ENCODE measurements around the gene ST3GAL3. TPM values are rescaled to one million over a fixed set of nuclear protein-coding genes. Genes with fewer than 3 reads are reported as not detected.

Gene ST3GAL3
- total RNA-seq, 6 experiments from 2014 or later, result 6.4 to 14.2 (median 12.0) TPM

DNA sequence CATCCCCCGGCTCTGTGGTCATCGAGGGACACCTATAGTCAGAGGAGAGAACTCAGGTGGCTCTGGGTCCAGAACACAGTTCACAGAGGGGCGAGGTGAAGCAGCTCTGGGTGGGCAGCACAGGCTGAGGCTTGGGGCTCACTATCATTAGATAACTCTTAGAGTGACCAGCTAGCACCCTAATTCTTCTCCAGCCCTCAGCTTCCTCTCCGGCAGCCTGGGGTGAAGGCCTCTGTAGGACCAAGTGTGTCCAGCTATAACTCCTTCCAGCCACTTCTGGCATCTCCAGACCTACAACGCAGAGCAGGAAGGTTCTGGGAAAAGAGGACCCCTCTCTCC lies 227.6 kb downstream of the ST3GAL3 start:
- H3K27ac ChIP-seq, result no peak overlapping the region
- DNase-seq, result no peak
- H3K9me3 ChIP-seq, result no peaks in the 10 kb centered on the region
- no peak for ATAC-seq
- peaks cover 0 to 19% (median 3%) of the 10 kb centered on the region in 4 donors for H3K4me1 ChIP-seq
- no peak overlapping the region for H3K4me3 ChIP-seq
- H3K36me3 ChIP-seq, result no peaks in the 10 kb centered on the region
- 33% methylated on average over 3 of the region's 5 CpGs for WGBS (ENCODE audit: insufficient coverage, low coverage, low lambda C conversion rate, missing lambda C conversion rate)
- TF ChIP-seq, protein P1, sequence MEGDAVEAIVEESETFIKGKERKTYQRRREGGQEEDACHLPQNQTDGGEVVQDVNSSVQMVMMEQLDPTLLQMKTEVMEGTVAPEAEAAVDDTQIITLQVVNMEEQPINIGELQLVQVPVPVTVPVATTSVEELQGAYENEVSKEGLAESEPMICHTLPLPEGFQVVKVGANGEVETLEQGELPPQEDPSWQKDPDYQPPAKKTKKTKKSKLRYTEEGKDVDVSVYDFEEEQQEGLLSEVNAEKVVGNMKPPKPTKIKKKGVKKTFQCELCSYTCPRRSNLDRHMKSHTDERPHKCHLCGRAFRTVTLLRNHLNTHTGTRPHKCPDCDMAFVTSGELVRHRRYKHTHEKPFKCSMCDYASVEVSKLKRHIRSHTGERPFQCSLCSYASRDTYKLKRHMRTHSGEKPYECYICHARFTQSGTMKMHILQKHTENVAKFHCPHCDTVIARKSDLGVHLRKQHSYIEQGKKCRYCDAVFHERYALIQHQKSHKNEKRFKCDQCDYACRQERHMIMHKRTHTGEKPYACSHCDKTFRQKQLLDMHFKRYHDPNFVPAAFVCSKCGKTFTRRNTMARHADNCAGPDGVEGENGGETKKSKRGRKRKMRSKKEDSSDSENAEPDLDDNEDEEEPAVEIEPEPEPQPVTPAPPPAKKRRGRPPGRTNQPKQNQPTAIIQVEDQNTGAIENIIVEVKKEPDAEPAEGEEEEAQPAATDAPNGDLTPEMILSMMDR (IDR thresholded peaks at IDR 0.05), result peak in 1 of 4 donors; percentile 2
- TF ChIP-seq POLR2A (IDR thresholded peaks at IDR 0.05), result no peak
- no peaks in the 10 kb centered on the region for H3K27me3 ChIP-seq
- intact Hi-C loops (cut with DNase I), result loop anchor here (5.0 to 10.0 kb wide), 2 partner anchors 170 to 173 kb away; no protein-coding TSS in a partner anchor

DNA sequence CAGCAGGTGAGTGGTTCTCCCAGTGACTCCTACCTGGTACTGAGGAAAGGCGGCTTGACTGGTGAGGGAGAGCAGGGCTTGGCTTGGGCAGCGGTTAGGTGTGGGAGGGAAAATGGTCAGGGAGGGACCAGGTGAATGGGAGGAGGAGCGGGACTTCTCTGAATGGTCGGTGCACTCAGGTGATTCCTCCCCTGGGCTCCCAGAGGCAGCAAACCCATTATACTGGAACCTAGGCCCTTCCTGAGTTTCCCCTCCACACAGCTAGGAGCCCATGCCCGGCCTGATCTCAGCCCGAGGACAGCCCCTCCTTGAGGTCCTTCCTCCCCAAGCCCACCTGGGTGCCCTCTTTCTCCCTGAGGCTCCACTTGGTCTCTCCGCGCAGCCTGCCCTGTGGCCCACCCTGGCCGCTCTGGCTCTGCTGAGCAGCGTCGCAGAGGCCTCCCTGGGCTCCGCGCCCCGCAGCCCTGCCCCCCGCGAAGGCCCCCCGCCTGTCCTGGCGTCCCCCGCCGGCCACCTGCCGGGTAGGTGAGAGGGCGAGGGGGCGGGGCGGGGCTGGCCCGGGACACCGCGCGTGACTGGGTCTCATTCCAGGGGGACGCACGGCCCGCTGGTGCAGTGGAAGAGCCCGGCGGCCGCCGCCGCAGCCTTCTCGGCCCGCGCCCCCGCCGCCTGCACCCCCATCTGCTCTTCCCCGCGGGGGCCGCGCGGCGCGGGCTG lies 228.5 kb downstream of the ST3GAL3 start:
- no peak for TF ChIP-seq POLR2A (IDR thresholded peaks at IDR 0.05)
- TF ChIP-seq, protein P1 (IDR thresholded peaks at IDR 0.05), result no peak
- peaks cover 0 to 19% (median 3%) of the 10 kb centered on the region in 4 donors for H3K4me1 ChIP-seq
- H3K4me3 ChIP-seq, result peak overlapping the region in 1 of 3 donors; percentile 50
- H3K36me3 ChIP-seq, result no peaks in the 10 kb centered on the region
- ATAC-seq (no peak), DNase-seq (no peak)
- H3K9me3 ChIP-seq, result no peaks in the 10 kb centered on the region
- no CpG with 5 or more reads among the region's 48 CpGs for WGBS (ENCODE audit: insufficient coverage, low coverage, low lambda C conversion rate, missing lambda C conversion rate)
- intact Hi-C loops (cut with DNase I), result loop anchor here in 1 of 2 donors (10.0 kb wide), 1 partner anchor 171 kb away; no protein-coding TSS in a partner anchor
- H3K27me3 ChIP-seq, result no peaks in the 10 kb centered on the region
- H3K27ac ChIP-seq, result no peak overlapping the region

DNA sequence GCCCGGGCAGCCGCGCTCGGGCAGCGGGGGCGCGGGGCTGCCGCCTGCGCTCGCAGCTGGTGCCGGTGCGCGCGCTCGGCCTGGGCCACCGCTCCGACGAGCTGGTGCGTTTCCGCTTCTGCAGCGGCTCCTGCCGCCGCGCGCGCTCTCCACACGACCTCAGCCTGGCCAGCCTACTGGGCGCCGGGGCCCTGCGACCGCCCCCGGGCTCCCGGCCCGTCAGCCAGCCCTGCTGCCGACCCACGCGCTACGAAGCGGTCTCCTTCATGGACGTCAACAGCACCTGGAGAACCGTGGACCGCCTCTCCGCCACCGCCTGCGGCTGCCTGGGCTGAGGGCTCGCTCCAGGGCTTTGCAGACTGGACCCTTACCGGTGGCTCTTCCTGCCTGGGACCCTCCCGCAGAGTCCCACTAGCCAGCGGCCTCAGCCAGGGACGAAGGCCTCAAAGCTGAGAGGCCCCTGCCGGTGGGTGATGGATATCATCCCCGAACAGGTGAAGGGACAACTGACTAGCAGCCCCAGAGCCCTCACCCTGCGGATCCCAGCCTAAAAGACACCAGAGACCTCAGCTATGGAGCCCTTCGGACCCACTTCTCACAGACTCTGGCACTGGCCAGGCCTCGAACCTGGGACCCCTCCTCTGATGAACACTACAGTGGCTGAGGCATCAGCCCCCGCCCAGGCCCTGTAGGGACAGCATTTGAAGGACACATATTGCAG lies 229.3 kb downstream of the ST3GAL3 start:
- Histone ChIP-seq H3K36me3 (no peaks in the 10 kb centered on the region), H3K27ac (no peak overlapping the region), H3K27me3 (no peaks in the 10 kb centered on the region), H3K4me1 (peaks cover 0 to 19% (median 3%) of the 10 kb centered on the region in 4 donors), H3K4me3 (peak overlapping the region; percentile 20 to 50 (median 25)), H3K9me3 (no peaks in the 10 kb centered on the region)
- ATAC-seq (peak; percentile 43 to 57 (median 50)), DNase-seq (peak in 1 of 3 donors; percentile 54)
- TF ChIP-seq, protein P1 (IDR thresholded peaks at IDR 0.05), result peak in 2 of 4 donors; percentile 16 to 21
- no peak for TF ChIP-seq POLR2A (IDR thresholded peaks at IDR 0.05)
- WGBS (ENCODE audit: insufficient coverage, low coverage, low lambda C conversion rate, missing lambda C conversion rate), result 50% methylated on average over 2 of the region's 56 CpGs
- intact Hi-C loops (cut with DNase I), result loop anchor here in 1 of 2 donors (10.0 kb wide), 1 partner anchor 172 kb away; no protein-coding TSS in a partner anchor

DNA sequence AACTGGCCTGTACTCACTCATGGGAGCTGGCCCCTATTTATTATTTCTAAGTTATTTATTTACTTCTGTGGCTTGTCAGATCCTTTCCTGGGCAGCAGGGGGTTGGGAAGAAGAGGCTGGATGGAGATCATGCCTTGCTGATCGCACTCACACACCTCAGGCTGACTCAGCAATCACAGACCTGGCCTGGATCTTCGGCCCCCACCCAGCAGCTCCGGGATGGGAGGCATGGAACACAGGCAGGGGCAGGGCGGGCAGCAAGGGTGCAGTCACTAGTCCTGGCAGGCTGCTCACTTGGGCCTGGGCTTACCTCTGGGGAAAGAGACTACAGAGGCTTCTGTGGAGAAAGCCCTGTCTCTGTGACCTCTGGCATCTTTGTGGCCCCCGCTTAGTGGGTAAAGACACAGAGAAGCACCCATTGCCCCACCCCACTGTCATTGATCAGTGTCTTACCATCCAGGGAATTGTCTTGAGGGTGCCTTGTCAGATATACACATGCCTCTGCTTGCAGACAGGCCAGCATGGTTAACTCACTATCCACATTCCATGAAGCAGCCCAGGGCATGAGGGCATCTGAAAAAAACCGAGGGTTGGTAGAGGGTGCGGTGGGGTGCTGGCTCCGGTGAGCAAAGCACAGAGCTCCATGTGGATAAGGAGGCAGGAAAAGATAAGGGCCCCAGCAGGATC lies 230.0 kb downstream of the ST3GAL3 start:
- 80% methylated on average over 5 of the region's 8 CpGs for WGBS (ENCODE audit: insufficient coverage, low coverage, low lambda C conversion rate, missing lambda C conversion rate)
- no peak overlapping the region for H3K4me3 ChIP-seq

More for the DNA sequence above, 230.0 kb downstream of the ST3GAL3 start:
- no peaks in the 10 kb centered on the region for H3K27me3 ChIP-seq
- no peaks in the 10 kb centered on the region for H3K36me3 ChIP-seq
- H3K9me3 ChIP-seq, result no peaks in the 10 kb centered on the region
- DNase-seq (no peak), ATAC-seq (no peak)
- H3K27ac ChIP-seq, result no peak overlapping the region
- no peak for TF ChIP-seq POLR2A (IDR thresholded peaks at IDR 0.05)
- TF ChIP-seq, protein P1 (IDR thresholded peaks at IDR 0.05), result no peak
- peaks cover 0 to 19% (median 3%) of the 10 kb centered on the region in 4 donors for H3K4me1 ChIP-seq
- intact Hi-C loops (cut with DNase I), result loop anchor here in 1 of 2 donors (10.0 kb wide), 1 partner anchor 173 kb away; no protein-coding TSS in a partner anchor

All from right lobe of liver (tissue), 6 donors.